Bladder microvascular endothelial cell (primary cell): ENCODE data around the gene C2CD2L. TPM values are rescaled to one million over a fixed set of nuclear protein-coding genes. Genes with fewer than 3 reads are reported as not detected.

Experiments used
- total RNA-seq: library from RNA; depleted of rRNA; stranded (reverse); fragments of >200 nt; gene quantifications from 2 replicates; pipeline ENCODE4 v1.2.3, GENCODE V29; 2014

Gene C2CD2L
- total RNA-seq = 2.1 and 4.5 TPM in 2 replicates

GRCh38 chr11:119106564-119107537 is at the start of gene C2CD2L:
C2CD2L (plus strand) TSS chr11:119107344; CDS start chr11:119107742, 398 bp downstream.

GRCh38 chr11:119067371-119068222 is 39.5 kb upstream of the C2CD2L start, which contains the start of gene VPS11:
VPS11 (plus strand) TSS chr11:119067818; CDS start chr11:119067824, 6 bp downstream.

GRCh38 chr11:119084663-119085436 is 22.3 kb upstream of the C2CD2L start, which contains the start of gene HMBS:
HMBS (plus strand) TSS chr11:119084881; CDS start chr11:119085034, 153 bp downstream.

GRCh38 chr11:119101759-119102423 is 5.3 kb upstream of the C2CD2L start, which contains the start of gene DPAGT1:
DPAGT1 (minus strand) TSS chr11:119101853; CDS start chr11:119101655, 198 bp downstream.

GRCh38 chr11:119121008-119121810 is 14.1 kb downstream of the C2CD2L start, which contains the start of gene HINFP:
HINFP (plus strand) TSS chr11:119121580; CDS start chr11:119126945, 5,365 bp downstream.

GRCh38 chr11:119149018-119149785 is 42.1 kb downstream of the C2CD2L start, which contains the start of gene ABCG4:
ABCG4 (plus strand) TSS chr11:119149052; CDS start chr11:119149966, 914 bp downstream.

Other genes starting within 250 kb of the C2CD2L start
- not detected in 2 replicates for gene CXCR5, start 223.5 kb upstream of the C2CD2L start, total RNA-seq
- 7.3 and 24.8 TPM in 2 replicates for gene BCL9L, start 181.4 kb upstream of the C2CD2L start, total RNA-seq
- gene UPK2, start 151.0 kb upstream of the C2CD2L start, total RNA-seq = not detected in 2 replicates
- gene FOXR1, start 135.6 kb upstream of the C2CD2L start, total RNA-seq = not detected in 2 replicates
- gene CENATAC, start 109.2 kb upstream of the C2CD2L start, total RNA-seq = 10.2 and 20.0 TPM in 2 replicates
- 385 and 658 TPM in 2 replicates for gene RPS25, start 89.0 kb upstream of the C2CD2L start, total RNA-seq
- gene TRAPPC4, start 88.6 kb upstream of the C2CD2L start, total RNA-seq = 87.9 and 137 TPM in 2 replicates
- gene SLC37A4, start 76.5 kb upstream of the C2CD2L start, total RNA-seq = 12.5 and 17.0 TPM in 2 replicates
- gene HYOU1, start 50.1 kb upstream of the C2CD2L start, total RNA-seq = 125 and 188 TPM in 2 replicates
- 19.8 and 35.4 TPM in 2 replicates for gene VPS11, start 39.5 kb upstream of the C2CD2L start, total RNA-seq
- gene HMBS, start 22.5 kb upstream of the C2CD2L start, total RNA-seq = 2.5 and 2.6 TPM in 2 replicates
- gene DPAGT1, start 5.5 kb upstream of the C2CD2L start, total RNA-seq = 9.4 and 26.6 TPM in 2 replicates
- 11.8 and 23.6 TPM in 2 replicates for gene HINFP, start 14.2 kb downstream of the C2CD2L start, total RNA-seq
- under 0.01 TPM in 1 of 2 replicates, not detected in the other for gene ABCG4, start 41.7 kb downstream of the C2CD2L start, total RNA-seq
- 11.7 and 19.3 TPM in 2 replicates for gene NLRX1, start 61.4 kb downstream of the C2CD2L start, total RNA-seq
- not detected in 2 replicates for gene NHERF4, start 78.1 kb downstream of the C2CD2L start, total RNA-seq
- 8.3 and 18.8 TPM in 2 replicates for gene CBL, start 99.0 kb downstream of the C2CD2L start, total RNA-seq
- 844 and 1,058 TPM in 2 replicates for gene MCAM, start 209.8 kb downstream of the C2CD2L start, total RNA-seq
- 3.2 and 8.2 TPM in 2 replicates for gene RNF26, start 227.2 kb downstream of the C2CD2L start, total RNA-seq
- gene C1QTNF5, start 233.5 kb downstream of the C2CD2L start, total RNA-seq = 62.3 and 67.1 TPM in 2 replicates
- gene MFRP, start 239.4 kb downstream of the C2CD2L start, total RNA-seq = under 0.01 TPM in 1 of 2 replicates, not detected in the other